Uterus (tissue), 2 donors: ENCODE measurements around the gene GALR1.

ENCODE experiments used
- CTCF ChIP-seq, 4 experiments: fragments of 200-600 bp in 2 of 4; fragments of 450-650 bp in 2 of 4; sonication (generic) in 2 of 4; IDR thresholded peaks; one replicate each; pipeline ENCODE4 v1.5.1; 2016 to 2019; ENCODE audit warnings: antibody characterized with exemption in 4 of 4, mild to moderate bottlenecking in 2 of 4, moderate library complexity in 1 of 4
- POLR2A ChIP-seq, 2 donors: fragments of 450-650 bp; IDR thresholded peaks; one replicate each; pipeline ENCODE4 v1.6.1; 2016; ENCODE audit warnings: antibody characterized with exemption in 2 of 2, mild to moderate bottlenecking in 1 of 2, moderate library complexity in 1 of 2

DNA sequence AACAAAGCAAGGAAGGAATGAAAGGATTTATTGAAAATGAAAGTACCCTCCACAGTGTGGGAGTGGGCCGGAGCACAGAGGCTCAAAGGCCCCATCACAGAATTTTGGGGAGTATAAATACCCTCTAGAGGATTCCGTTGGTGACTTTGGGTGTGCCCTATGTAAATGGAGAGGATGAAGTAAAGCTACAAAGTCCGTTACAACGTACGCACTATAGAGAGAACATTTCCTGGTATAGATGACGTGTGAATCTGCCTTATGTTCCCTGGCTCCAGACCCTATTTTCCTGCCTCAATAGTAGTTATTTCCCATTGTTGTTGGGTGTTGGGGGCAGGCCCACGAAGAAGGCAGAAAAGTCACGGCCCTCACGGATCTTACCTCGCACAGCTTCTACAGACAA, 65.3 kb downstream of the GALR1 start:
- TF ChIP-seq CTCF (IDR thresholded peaks at IDR 0.05): no peak
- TF ChIP-seq POLR2A (IDR thresholded peaks at IDR 0.05): no peak
